Measurements from ENCODE around the gene ADARB2.

Gene ADARB2

GRCh38 chr10:1398626-1399410 is 338.5 kb downstream of the ADARB2 start:
- TF ChIP-seq FOXM1 (IDR thresholded peaks at IDR 0.05; ENCODE audit: borderline replicate concordance, low read depth) (no peak), TCF12 (IDR thresholded peaks at IDR 0.05; ENCODE audit: low read depth) (no peak), TEAD4 (IDR thresholded peaks at IDR 0.05) (no peak), CREB1 (IDR thresholded peaks at IDR 0.05; ENCODE audit: low read depth) (no peak), YY1 (IDR thresholded peaks at IDR 0.05; ENCODE audit: low read depth) (no peak), NFIC (IDR thresholded peaks at IDR 0.05) (no peak), ZBTB7A (IDR thresholded peaks at IDR 0.05; ENCODE audit: low read depth) (no peak), EGR1 (IDR thresholded peaks at IDR 0.05) (no peak), RAD21 (IDR thresholded peaks at IDR 0.05; ENCODE audit: low read depth) (no peak), CEBPB (IDR thresholded peaks at IDR 0.05) (no peak), MAX (IDR thresholded peaks at IDR 0.05) (no peak), TAF1 (IDR thresholded peaks at IDR 0.05; ENCODE audit: low read depth) (no peak), EP300 (IDR thresholded peaks at IDR 0.05; ENCODE audit: borderline replicate concordance) (no peak), USF1 (IDR thresholded peaks at IDR 0.05) (no peak), REST (IDR thresholded peaks at IDR 0.05; ENCODE audit: low read depth) (no peak)

GRCh38 chr10:1396297-1396635 is 341.1 kb downstream of the ADARB2 start:
- TF ChIP-seq TAF1 (IDR thresholded peaks at IDR 0.05; ENCODE audit: low read depth) (no peak), EGR1 (IDR thresholded peaks at IDR 0.05) (no peak), NFIC (IDR thresholded peaks at IDR 0.05) (no peak), CEBPB (IDR thresholded peaks at IDR 0.05) (no peak), TEAD4 (IDR thresholded peaks at IDR 0.05) (no peak), RAD21 (IDR thresholded peaks at IDR 0.05; ENCODE audit: low read depth) (no peak), EP300 (IDR thresholded peaks at IDR 0.05; ENCODE audit: borderline replicate concordance) (no peak), USF1 (IDR thresholded peaks at IDR 0.05) (no peak), YY1 (IDR thresholded peaks at IDR 0.05; ENCODE audit: low read depth) (no peak), ZBTB7A (IDR thresholded peaks at IDR 0.05; ENCODE audit: low read depth) (no peak), MAX (IDR thresholded peaks at IDR 0.05) (no peak), REST (IDR thresholded peaks at IDR 0.05; ENCODE audit: low read depth) (no peak), CREB1 (IDR thresholded peaks at IDR 0.05; ENCODE audit: low read depth) (no peak), TCF12 (IDR thresholded peaks at IDR 0.05; ENCODE audit: low read depth) (no peak), FOXM1 (IDR thresholded peaks at IDR 0.05; ENCODE audit: borderline replicate concordance, low read depth) (no peak)

GRCh38 chr10:1395481-1396296 is 341.6 kb downstream of the ADARB2 start:
- no peak for TF ChIP-seq USF1 (IDR thresholded peaks at IDR 0.05)
- TF ChIP-seq TEAD4 (IDR thresholded peaks at IDR 0.05), result no peak
- TF ChIP-seq FOXM1 (IDR thresholded peaks at IDR 0.05; ENCODE audit: borderline replicate concordance, low read depth), result no peak
- TF ChIP-seq REST (IDR thresholded peaks at IDR 0.05; ENCODE audit: low read depth), result no peak
- TF ChIP-seq YY1 (IDR thresholded peaks at IDR 0.05; ENCODE audit: low read depth), result no peak
- no peak for TF ChIP-seq NFIC (IDR thresholded peaks at IDR 0.05)
- TF ChIP-seq RAD21 (IDR thresholded peaks at IDR 0.05; ENCODE audit: low read depth), result no peak
- no peak for TF ChIP-seq EP300 (IDR thresholded peaks at IDR 0.05; ENCODE audit: borderline replicate concordance)
- no peak for TF ChIP-seq ZBTB7A (IDR thresholded peaks at IDR 0.05; ENCODE audit: low read depth)
- TF ChIP-seq EGR1 (IDR thresholded peaks at IDR 0.05), result no peak
- TF ChIP-seq TAF1 (IDR thresholded peaks at IDR 0.05; ENCODE audit: low read depth), result no peak
- no peak for TF ChIP-seq CREB1 (IDR thresholded peaks at IDR 0.05; ENCODE audit: low read depth)
- no peak for TF ChIP-seq CEBPB (IDR thresholded peaks at IDR 0.05)
- TF ChIP-seq TCF12 (IDR thresholded peaks at IDR 0.05; ENCODE audit: low read depth), result no peak
- no peak for TF ChIP-seq MAX (IDR thresholded peaks at IDR 0.05)

Data from Ishikawa (cell line).